NCI-H774 (cell line): ENCODE results near the gene JDP2.
"Not testable (repeated sequence)": the region's sequence is repeated elsewhere in the genome, so short reads cannot be mapped to it uniquely, and the experiment has no call there.

ENCODE experiments used
- DNase-seq: peaks from one replicate; lab custom pipeline; 2025; lab: John Stamatoyannopoulos, UW

The JDP2 gene

DNA sequence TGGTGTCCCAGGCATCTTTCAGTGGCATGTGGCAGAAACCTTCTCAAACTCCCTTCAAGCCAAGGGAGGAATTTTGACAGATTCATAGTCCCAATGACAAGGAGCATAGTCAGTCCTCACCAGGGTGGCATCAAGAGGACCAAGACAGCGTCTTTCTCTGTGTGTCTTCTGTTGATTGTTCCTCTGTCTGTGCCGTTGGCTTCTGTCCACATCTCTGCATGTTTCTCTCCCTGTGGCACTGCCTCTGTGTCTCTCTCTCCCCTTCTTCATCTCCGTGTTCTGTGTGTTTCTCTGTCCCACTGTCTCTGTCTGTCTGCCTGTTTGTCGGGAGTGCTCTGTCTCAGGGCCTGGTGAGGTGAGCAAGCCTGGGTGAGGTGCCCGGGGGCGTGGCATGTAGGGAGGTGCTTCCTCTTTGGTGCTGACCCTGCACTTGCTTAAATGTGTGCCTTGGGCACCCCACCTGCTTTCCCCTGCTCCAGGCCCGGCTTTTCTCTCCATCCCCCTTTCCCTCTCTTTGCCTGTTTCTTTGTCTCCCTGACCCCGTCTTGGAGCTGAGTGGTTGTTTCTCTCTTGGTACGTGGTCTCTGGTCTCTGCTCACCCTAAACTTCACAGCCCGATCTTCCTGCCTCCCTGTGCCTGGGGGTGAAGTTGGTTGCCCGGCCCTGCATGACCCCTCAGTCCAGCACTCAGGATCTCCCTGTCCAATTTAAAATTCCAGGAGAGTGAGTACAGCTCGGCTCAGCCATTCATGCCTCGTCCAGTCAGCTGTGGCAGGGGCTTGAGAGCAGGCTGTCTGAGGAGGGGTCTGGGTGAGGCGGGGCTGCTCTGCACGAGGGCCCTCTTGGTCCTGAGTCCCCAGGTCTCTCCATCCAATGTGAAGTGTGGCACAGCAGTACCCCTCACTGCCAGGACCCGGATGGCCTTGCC, 28.5 kb downstream of the JDP2 start:
- no peak for DNase-seq

DNA sequence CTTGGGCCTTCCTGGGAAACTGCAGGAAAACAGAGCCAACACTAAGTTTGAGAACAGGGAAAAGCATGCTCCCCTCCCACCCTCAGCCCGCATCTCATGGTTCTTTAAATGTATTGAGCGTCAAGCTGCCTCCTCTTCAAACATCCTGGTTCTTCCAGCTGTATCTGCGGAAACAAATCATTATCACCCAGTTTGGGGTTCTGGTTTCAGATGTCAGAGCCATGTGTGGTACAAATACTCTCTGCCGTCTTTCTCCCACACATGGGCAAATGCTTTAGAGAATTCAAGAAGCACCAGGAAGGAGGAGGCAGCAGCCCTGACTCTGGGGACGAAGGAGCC, 29.1 kb downstream of the JDP2 start:
- no peak for DNase-seq

DNA sequence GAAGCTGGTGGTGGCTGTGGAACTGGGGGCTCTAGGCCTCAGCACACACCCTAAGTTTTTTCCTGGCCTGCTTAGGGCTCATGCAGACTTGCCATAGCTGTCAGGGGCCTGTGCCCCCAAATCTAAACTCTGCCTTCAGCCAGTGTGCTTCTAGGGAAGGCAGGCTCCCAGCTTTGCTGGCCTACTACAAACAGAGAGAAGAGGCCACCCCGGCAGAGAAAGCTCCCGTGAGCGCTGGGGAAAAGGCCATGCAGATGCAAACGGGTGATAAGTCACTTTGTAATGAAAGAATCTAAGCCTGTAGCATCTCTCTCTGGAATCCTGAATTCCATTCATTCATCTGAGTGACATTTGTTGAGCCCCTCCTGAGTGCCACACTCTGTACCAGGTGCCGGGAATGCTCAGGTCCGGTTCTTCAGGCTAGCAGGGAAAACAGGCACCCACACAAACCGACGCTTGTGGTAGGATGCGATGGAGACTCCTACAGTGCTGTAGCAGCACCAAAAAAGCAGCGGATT, 29.9 kb downstream of the JDP2 start:
- DNase-seq, result no peak

DNA sequence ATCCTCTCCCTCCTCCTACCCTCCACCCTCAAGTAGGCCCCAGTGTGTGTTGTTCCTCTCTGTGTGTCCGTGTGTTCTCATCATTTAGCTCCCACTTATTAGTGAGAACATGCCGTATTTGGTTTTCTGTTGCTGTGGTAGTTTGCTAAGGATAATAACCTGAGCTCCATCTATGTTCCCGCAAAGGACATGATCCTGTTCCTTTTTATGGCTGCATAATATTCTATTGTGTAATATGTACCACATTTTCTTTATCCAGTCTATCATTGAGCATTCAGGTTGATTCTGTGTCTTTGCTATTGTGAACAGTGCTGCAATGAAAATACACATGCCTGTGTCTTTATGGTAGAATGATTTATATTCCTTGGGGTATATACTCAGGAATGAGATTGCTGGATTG, 30.5 kb downstream of the JDP2 start:
- no peak for DNase-seq

DNA sequence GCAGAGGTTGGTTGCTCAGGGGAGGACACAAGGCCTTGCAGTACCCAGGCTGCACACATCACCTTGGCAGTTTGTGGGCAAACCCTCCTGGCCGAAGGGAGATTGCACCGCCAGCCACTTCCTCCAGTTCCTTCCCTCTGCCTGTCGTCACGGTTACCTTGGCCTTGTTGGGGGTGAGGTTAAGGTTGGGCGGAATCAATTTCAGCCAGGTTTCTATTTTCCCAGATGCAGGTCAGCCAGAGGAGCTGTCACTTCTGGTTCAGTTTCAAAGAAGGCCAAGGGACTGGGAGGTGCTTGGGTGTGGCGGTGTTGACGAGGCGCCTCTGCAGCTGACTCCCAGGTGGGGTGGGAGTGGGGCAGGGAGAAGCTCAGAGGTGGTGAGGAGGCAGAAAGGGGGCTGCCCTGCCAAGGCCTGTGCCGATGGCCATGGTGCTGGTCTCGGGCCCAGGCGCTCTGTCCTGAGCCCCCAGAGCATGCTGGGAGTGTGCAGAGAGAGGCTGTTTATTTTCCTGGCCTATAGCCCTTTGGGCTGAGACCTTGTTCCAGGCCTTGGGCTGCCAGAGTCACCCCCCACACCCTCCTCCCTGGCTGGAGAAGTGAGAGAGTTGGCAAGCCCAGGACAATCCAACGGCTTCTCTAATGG, 31.4 kb downstream of the JDP2 start:
- DNase-seq, result no peak

DNA sequence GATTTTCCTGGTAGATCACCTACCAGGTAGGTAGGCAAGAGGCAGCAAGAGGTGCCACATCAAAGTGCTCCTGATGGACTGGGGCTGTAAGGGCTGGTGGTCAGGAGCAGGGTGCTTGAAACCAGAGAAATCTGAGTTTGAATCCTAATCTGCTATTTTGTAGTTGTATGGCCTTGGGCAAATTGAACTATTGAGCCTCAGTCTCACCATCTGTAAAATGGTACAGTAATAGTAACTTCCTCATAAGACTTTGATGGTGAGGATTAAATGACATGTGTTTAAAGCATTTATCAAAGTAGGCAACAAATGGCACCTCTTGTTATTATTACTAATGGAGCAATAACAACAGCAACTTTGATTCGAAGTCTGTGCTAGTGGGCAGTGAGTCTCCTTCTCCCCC, 32.0 kb downstream of the JDP2 start:
- DNase-seq, result no peak

DNA sequence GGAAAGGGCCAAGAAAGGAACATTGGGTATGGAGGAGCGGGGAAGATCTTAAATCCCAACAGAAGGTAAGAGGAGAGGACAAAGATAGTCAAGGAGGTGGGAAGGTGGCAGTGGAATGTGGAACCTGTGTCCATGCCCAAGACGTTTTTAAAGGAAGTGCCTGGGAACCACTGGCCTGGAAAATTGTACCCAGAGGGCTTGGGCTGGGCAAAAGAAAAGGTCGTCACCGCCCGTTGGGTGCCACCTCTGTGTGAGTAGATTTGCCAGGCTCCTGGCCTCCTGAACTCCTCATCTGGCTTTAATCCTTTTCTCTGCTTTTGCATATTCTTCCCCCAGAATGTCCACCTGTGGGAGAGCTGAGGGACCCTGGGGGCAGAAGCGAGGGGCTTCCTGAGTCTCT, 32.6 kb downstream of the JDP2 start:
- DNase-seq, result no peak

DNA sequence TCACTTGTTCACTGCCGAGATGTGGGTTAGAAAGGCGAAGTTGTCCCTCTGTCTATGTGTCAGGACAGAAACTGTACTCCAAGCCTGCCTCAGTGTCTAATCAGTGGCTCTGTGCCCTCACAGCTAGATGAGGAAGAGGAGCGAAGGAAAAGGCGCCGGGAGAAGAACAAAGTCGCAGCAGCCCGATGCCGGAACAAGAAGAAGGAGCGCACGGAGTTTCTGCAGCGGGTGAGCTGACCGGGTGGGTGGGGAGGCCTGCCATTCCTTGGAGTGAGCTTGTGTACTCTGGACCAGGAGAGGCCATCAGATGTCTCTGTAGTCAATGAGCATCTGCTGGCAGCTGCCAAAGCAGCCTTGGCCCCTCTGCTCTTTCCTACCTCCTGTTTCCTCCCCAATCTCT, 33.5 kb downstream of the JDP2 start:
- DNase-seq, result no peak

DNA sequence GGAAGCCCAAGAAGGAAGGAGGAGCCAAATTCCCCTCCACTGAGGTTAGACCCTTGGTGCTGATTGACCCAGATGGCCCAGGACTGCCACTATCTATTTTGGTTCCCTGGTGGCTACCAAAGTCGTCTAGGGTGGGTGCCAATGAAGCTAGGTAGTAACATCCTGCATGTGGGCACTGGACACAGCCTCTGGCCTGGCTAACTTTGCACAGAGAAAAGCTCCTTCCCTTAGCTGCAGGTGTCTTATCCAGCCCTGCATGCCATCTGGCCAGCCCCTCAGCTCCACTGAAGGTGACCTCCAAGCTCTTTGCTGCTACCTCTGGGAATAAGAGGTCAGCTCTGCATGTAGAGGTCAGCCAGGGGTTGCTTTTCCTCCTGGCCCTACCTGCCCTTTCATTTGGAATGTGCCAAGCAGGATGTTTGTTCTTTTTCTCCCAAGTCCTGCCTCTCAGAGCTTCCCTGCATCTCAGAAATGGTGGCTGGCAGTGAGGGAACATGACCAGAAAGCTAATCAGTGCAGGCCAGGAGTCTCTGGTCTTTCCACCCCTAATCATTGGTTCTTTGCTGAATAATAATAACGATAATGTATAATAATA, 34.0 kb downstream of the JDP2 start:
- DNase-seq, result no peak

DNA sequence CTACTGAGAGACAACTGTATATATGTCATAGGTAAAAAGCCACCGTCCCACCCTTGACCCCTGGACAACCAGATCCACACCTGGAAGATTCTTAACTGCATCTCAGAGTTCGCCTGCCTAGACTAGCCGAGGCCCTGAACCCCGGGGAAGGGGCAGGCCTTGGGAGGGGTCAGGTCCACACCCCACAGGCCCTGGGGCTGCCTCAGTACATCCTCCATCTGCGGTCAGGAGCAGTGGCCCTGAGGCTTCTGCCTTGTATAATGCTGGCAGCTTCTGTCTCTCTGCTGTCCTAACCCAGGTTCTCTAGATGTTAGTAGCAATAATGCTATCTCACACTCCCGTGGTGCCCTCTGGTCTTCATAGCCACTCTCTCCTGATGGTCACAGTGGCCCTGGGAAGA, 36.8 kb downstream of the JDP2 start:
- DNase-seq, result no peak

DNA sequence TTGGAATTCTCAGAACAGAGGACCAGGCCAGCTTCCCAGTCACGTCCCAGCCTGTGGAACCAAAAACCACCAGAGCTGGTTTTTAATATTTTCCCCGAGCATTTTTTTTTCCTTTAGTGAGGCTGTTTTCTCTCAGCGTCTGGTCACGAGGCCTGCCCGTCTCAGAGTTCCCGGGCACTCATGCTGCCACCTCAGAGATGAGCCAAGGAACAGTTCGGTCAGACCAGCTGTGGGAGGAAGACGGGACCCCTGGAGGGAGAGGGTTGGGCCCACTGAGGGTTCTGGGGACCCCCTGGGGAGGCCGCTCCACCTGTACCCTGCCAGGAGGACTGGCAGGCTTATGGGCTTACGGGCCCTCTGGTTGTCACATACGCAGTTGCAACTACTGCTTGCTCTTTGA, 39.9 kb downstream of the JDP2 start:
- DNase-seq, result no peak

DNA sequence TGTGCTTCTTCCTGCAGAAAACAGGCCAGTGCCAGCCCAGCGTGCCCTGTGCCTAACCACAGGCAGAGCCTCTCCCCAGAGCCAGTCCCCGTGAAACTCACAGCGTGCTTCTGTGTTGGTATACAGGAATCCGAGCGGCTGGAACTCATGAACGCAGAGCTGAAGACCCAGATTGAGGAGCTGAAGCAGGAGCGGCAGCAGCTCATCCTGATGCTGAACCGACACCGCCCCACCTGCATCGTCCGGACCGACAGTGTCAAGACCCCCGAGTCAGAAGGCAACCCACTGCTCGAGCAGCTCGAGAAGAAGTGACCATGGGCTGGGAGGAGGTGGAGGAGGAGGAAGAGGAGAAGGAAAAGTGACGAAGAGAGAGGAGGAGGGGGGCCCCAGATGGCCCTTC, 41.3 kb downstream of the JDP2 start:
- DNase-seq, result no peak

DNA sequence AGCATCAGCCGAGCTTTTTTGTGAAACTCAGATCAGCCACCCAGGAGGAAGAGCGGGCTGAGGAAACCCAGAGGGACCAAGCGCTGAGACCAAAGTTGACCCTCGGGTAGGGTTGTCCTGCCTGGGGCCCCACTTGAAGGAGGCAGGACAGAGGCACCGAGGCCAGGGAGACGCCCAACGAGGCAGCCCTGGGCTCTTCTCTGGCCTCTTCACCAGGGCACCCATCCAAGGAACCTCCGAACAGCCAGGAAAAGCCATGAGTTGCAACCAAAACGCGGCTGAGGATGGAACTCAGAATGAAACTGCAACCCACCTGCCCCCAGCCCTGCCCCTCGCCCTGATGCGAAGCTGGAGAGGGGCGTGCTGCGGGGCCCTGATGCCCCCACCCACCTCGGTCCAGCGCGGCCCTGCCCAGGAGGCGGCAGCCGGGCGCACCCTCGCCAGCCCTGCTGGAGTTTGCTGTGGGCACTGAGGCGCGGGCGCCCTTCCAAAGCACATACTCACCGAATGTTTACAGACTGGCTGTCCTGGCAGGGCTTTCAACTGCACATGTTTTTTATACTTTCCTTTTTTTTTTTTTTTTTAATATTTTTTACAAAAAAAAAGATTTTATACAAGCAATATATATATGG, 41.9 kb downstream of the JDP2 start:
- peak; percentile 10 for DNase-seq

DNA sequence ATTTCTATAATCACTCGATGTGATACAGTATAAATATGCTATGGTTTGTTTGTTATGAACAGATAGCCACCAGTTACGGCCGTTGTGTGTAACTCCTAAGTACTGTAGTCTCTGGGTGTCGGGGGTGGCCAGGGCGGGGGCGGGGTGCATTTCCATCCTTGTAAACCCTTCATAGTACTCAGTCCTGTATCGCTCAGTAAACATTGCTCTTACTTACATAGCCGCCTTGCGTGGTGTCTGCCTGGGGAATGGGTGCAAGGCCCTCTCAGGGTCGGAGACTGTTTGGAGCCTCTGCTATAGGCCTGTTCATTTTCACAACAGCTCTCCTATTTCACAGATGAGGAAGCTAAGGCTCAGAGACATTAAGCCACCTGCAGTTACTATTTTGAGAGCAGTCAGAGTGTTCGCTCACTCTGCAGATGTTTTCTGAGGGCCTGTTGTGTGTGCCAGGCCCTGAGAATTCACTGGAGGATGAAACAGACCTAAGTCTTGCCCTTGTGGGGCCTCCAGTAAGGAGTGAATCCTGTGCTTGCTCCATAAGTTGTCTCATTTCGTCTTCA, 42.5 kb downstream of the JDP2 start:
- DNase-seq, result no peak

DNA sequence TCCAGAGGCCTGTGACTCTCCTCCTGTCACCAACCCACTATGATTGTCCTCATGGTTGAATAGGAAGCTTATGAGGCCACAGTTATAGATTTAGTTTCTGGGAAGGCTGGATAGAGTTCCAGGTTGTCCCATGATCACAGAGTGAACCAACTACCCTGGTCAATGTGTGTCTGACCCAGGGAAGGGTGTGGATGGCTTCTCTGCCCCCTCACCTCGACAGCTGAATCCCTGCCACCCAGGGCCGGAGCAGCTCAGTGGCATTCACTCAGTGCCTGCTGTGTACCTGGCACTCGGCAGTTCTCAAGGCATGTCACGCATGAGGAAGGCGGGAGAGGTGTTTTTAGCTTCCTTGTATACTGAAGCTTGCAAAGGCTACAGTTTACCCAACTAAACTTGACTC, 43.2 kb downstream of the JDP2 start:
- DNase-seq, result no peak

DNA sequence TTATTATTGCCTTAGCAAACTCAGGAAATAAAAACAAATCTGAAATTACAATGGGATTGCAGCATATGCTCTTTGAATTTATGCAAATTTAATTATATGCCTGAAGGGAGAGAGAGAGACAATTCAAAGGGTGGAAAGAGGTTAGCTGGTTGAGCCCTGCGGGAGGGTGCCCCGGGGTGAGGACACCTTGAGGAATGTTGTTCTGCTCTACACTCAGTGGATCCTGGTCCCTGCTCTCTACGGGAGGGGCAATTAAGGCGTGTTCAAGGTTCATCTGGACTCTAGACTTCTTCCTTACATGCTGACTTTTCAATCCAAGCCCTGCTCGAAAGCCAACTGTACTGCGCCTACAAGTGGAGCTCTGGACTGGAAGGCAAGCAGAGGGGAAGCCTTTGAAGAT, 46.3 kb downstream of the JDP2 start:
- DNase-seq, result not testable (repeated sequence)

DNA sequence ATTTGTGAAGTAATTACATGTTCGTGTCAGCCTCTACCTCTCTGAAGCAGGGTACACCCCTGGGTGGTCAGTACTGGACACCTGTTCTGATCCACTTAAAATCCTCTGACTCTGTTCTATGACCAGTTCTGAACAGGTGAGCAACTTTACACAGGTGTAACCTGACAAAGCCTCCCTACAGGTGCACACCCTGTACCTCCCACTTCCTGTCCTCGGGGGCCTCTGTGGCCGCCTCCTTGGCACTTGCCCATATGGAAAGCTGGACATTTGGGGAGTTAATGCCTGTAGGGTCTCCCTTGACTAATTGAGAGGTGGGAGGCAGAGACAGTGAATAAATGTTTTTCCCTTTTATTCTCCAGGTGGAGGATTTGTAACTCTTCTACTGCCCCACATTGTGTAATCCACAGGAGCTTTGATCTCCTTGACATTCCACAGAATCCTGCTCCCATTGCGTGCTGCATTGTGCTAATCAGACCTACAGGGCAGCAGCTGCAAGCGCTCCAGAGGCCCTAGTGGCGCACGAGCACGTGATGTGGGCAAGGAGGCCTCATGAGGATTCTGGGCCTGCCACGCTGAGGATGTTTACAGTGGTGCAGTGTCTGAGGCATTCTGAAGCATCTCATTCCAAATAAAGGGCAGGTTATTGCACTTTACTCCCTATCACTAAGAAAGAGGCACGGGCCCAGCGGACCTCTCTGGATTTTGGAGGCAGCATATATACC, 48.6 kb downstream of the JDP2 start:
- DNase-seq, result peak; percentile 12

DNA sequence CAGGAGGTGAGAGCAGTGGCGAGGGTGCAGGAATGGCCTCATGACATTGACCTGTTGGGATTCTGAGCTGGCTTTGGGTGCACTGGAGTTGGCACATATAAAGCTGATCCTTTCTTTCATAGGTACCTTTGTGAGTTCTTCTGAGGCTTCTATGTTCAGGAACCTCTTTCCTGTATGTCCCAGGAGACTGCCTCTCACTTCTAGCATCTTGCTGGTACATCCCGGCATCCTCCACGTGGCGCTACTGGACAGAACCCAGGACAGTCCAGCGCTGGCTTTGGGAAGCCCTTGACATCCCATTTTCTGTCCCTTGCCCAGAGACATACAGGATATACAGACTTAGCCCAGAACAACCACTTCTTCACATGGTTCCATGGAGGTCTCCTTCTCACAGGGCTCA, 50.1 kb downstream of the JDP2 start:
- no peak for DNase-seq

DNA sequence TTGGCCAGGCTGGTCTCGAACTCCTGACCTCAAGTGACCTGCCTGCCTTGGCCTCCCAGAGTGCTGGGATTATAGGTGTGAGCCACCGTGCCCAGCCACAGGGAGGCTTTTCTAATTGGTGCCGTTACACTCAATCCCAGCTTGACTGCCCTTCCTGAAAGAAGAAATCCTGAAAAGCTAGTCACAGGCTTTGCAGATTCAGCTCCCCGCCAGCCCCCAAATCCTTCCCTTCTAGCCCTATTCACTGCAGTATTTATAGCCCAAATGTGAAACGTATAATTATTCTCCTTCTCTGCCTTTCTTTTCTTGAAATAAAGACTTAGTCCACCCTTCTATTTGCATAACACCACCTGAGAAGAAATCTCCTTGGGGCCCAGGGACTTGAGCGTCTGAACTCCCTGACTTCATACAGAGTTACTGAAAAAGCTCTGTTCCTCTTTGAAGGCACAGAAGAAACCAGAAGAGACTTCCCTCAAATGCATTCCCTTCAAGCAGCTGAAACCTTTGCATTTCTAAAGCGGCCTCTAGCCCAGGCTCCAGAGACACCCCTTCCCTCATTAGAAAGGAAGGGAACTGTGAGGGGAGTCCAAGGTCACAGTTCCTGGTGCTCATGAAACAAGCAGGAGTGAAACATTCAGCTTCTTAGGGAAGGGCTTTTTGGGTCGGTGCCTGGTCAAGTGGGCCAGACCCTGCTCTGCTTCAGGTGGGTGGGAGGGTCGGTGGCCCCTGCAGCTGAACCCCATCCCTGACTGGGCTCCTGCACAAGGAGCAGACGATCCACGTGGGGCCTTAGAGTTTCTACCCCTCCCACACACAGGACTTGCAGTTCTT, 52.2 kb downstream of the JDP2 start:
- DNase-seq, result no peak

DNA sequence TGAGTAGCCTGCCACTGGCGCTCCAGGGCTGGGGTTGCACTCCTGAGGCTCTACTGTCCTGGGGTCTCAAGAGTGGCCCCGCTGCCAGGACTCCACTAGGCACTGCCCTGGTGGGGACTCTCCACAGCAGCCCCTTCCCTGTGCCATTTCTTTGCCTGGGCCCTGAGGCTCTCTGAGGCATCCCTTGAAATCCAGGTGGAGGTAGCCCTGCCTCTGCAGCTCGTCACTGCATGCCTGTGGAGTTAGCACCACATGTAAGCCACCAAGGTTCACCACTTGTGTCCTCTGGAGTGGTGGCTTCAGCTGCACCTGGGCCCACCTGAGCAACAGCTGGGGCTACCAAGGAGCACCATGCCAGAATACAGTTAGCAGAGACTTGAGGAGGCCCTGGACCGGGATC, 54.5 kb downstream of the JDP2 start:
- DNase-seq, result no peak
